Mesenchymal stem cell (in vitro differentiated cells and primary cell): Measurements from ENCODE around the gene SLC24A4. TPM values are rescaled to one million over a fixed set of nuclear protein-coding genes. Genes with fewer than 3 reads are reported as not detected.

Experiments used
- DNase-seq: peaks from one replicate; pipeline ENCODE4 v3.0.0-alpha.2; 2013
- H2AFZ ChIP-seq: one replicate; pipeline ENCODE4 v1.6.1; 2013; ENCODE audit warnings: low read depth, mild to moderate bottlenecking, control low read depth, inconsistent platforms, low read length, moderate library complexity
- H2AK5ac ChIP-seq: 2 replicates; pipeline ENCODE4 v1.6.1; 2013; ENCODE audit warnings: low read length, moderate library complexity, mild to moderate bottlenecking, inconsistent platforms; ENCODE audit not compliant: severe bottlenecking
- H2BK120ac ChIP-seq: one replicate; pipeline ENCODE4 v1.6.1; 2013; ENCODE audit warnings: low read depth, mild to moderate bottlenecking, inconsistent platforms, low read length, moderate library complexity
- H2BK12ac ChIP-seq, 2 experiments: one replicate each; pipeline ENCODE4 v1.6.1; 2013; ENCODE audit warnings: inconsistent platforms in 2 of 2, low read length in 2 of 2, mild to moderate bottlenecking in 2 of 2, moderate library complexity in 2 of 2, control low read depth in 1 of 2
- H2BK15ac ChIP-seq: one replicate; pipeline ENCODE4 v1.6.1; 2013; ENCODE audit warnings: mild to moderate bottlenecking, low read depth, inconsistent platforms; ENCODE audit not compliant: poor library complexity, severe bottlenecking
- H2BK5ac ChIP-seq: 2 replicates; pipeline ENCODE4 v1.6.1; 2013; ENCODE audit warnings: low read depth, mild to moderate bottlenecking, low read length, control low read depth, inconsistent platforms; ENCODE audit not compliant: poor library complexity, severe bottlenecking
- H3K14ac ChIP-seq, 2 experiments: one replicate each; pipeline ENCODE4 v1.6.1; 2013; ENCODE audit warnings: inconsistent platforms in 2 of 2, low read length in 2 of 2, control low read depth in 1 of 2, mild to moderate bottlenecking in 1 of 2, moderate library complexity in 1 of 2
- H3K18ac ChIP-seq, 2 experiments: one replicate each; pipeline ENCODE4 v1.6.1; 2013; ENCODE audit warnings: inconsistent platforms in 2 of 2, low read length in 2 of 2, control low read depth in 1 of 2, low read depth in 1 of 2, mild to moderate bottlenecking in 1 of 2
- H3K23ac ChIP-seq, 2 experiments: one replicate each; pipeline ENCODE4 v1.6.1; 2013; ENCODE audit warnings: inconsistent platforms in 2 of 2, low read length in 2 of 2, mild to moderate bottlenecking in 2 of 2, moderate library complexity in 2 of 2, control low read depth in 1 of 2
- H3K27ac ChIP-seq: 2 replicates; pipeline ENCODE4 v1.5.1; 2013; ENCODE audit warnings: mild to moderate bottlenecking, moderate library complexity, low read length, control low read depth, inconsistent platforms; ENCODE audit not compliant: poor library complexity, severe bottlenecking
- H3K27me3 ChIP-seq, 2 experiments: 2 replicates each; pipeline versions ENCODE4 v1.6.1 to v1.7.0; 2013; ENCODE audit warnings: low read length in 2 of 2, mild to moderate bottlenecking in 2 of 2, moderate library complexity in 2 of 2, control low read depth in 1 of 2, inconsistent platforms in 1 of 2; ENCODE audit not compliant: control insufficient read depth in 1 of 2, insufficient read depth in 1 of 2
- H3K36me3 ChIP-seq, 2 experiments: 2 replicates each; pipeline versions ENCODE4 v1.6.1 to v1.7.0; 2013; ENCODE audit warnings: low read length in 2 of 2, control low read depth in 1 of 2, inconsistent platforms in 1 of 2, low read depth in 1 of 2, mild to moderate bottlenecking in 1 of 2; ENCODE audit not compliant: insufficient read depth in 2 of 2, control insufficient read depth in 1 of 2
- H3K4ac ChIP-seq, 2 experiments: one replicate each; pipeline ENCODE4 v1.6.1; 2013; ENCODE audit warnings: inconsistent platforms in 2 of 2, low read length in 2 of 2, mild to moderate bottlenecking in 2 of 2, moderate library complexity in 2 of 2, control low read depth in 1 of 2, low read depth in 1 of 2
- H3K4me1 ChIP-seq: 2 replicates; pipeline ENCODE4 v1.6.1; 2013; ENCODE audit warnings: low read depth, low read length, control low read depth; ENCODE audit not compliant: control insufficient read depth, insufficient read depth
- H3K4me2 ChIP-seq: 2 replicates; pipeline ENCODE4 v1.6.1; 2013; ENCODE audit warnings: low read length, mild to moderate bottlenecking, inconsistent platforms; ENCODE audit not compliant: poor library complexity, severe bottlenecking
- H3K4me3 ChIP-seq, 2 experiments: 2 replicates each; pipeline versions ENCODE4 v1.5.1 to v1.7.0; 2013; ENCODE audit warnings: low read length in 2 of 2, mild to moderate bottlenecking in 2 of 2, control low read depth in 1 of 2, low read depth in 1 of 2; ENCODE audit not compliant: insufficient read depth in 1 of 2
- H3K79me1 ChIP-seq: replicated peaks from 2 replicates; pipeline ENCODE4 v1.6.1; 2013; ENCODE audit warnings: mild to moderate bottlenecking, control low read depth, low read length, inconsistent platforms; ENCODE audit not compliant: poor library complexity, severe bottlenecking
- H3K9ac ChIP-seq: 2 replicates; pipeline ENCODE4 v1.7.0; 2013; ENCODE audit warnings: mild to moderate bottlenecking, low read length, moderate library complexity
- H3K9me3 ChIP-seq: 2 replicates; pipeline ENCODE4 v1.7.0; 2013; ENCODE audit warnings: mild to moderate bottlenecking, low read length; ENCODE audit not compliant: control insufficient read depth
- H4K8ac ChIP-seq: one replicate; pipeline ENCODE4 v1.6.1; 2013; ENCODE audit warnings: inconsistent platforms, mild to moderate bottlenecking, low read length, moderate library complexity
- H4K91ac ChIP-seq: one replicate; pipeline ENCODE4 v1.6.1; 2013; ENCODE audit warnings: mild to moderate bottlenecking, low read length, inconsistent platforms
- WGBS: methylation state at CpG from one replicate; pipeline ENCODE4 v1.1.7; 2013; ENCODE audit warnings: mixed read lengths; 5-methylcytosine and 5-hydroxymethylcytosine counted together
- polyA plus RNA-seq, 2 experiments: library from polyadenylated mRNA; stranded (reverse); fragments of 200-250 nt; gene quantifications; one replicate each; pipeline ENCODE4 v1.2.3, GENCODE V29; 2013

The SLC24A4 gene, protein sequence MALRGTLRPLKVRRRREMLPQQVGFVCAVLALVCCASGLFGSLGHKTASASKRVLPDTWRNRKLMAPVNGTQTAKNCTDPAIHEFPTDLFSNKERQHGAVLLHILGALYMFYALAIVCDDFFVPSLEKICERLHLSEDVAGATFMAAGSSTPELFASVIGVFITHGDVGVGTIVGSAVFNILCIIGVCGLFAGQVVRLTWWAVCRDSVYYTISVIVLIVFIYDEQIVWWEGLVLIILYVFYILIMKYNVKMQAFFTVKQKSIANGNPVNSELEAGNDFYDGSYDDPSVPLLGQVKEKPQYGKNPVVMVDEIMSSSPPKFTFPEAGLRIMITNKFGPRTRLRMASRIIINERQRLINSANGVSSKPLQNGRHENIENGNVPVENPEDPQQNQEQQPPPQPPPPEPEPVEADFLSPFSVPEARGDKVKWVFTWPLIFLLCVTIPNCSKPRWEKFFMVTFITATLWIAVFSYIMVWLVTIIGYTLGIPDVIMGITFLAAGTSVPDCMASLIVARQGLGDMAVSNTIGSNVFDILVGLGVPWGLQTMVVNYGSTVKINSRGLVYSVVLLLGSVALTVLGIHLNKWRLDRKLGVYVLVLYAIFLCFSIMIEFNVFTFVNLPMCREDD
- 0.03 TPM for polyA plus RNA-seq (2013, experiment 1 of 2)
- polyA plus RNA-seq (2013, experiment 2 of 2): 0.14 TPM

DNA sequence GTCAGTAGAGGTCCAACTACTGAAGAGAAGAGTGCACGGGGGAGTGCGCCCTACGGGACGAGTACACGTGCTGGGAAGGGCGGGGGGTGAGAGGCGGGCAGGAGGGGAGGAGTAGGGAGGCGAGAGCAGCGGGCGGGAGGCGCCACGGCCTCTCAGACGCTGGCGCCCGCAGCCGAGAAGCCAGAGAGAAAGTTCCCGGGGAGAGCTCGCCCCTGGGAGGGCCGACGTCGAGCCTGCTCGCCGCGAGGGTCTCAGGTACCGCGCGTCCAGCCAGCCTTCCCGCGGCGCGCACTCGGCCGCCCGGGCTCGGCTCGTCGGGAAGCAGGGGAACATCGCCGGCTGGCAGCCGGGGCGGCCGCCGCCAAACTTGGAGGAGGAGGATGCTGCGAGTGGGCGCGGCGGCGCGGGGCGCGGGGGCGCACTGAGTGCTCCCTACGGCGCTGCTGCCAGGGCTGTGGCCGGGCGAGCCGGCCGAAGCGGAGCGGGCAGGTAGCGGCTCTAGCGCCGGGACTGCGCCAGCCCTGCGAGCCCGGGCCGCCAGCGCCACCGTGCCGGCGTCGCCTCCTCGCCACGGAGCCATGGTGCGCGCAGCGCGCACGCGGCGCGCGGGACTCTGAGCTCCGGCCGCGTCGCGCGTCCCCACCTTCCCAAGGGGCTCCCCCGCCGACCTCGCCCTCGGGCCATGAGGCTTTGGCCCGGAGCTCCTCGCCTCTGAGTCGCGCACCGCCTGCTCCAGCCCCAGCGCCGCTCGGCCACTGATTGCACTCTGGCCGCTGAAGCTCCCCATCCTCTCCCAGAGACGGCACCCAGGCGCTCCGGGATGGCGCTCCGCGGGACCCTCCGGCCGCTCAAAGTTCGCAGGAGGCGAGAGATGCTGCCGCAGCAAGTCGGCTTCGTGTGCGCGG lies at the start of gene SLC24A4:
SLC24A4 (plus strand) TSS at position 155 of the 905 bp plus-strand sequence; CDS start at position 821, 666 bp downstream.
- Histone ChIP-seq H3K9me3 (no peaks in the 10 kb centered on the region), H3K4ac (no peak within 1 kb of the TSS), H3K4me2 (peak within 1 kb of the TSS; percentile 58), H3K27me3 (peaks cover 80 to 81% of the 10 kb centered on the region in 2 experiments), H3K14ac (no peak within 1 kb of the TSS), H4K8ac (no peak within 1 kb of the TSS), H3K23ac (no peak within 1 kb of the TSS), H2BK5ac (no peak within 1 kb of the TSS), H3K36me3 (no peaks in the 10 kb centered on the region), H2AK5ac (no peak within 1 kb of the TSS), H2BK12ac (no peak within 1 kb of the TSS), H2AFZ (no peak within 1 kb of the TSS), H3K4me3 (peak within 1 kb of the TSS; percentile 18 to 60), H3K4me1 (peaks cover 10% of the 10 kb centered on the region), H2BK120ac (no peak within 1 kb of the TSS), H4K91ac (no peak within 1 kb of the TSS), H3K9ac (no peak within 1 kb of the TSS), H3K27ac (no peak within 1 kb of the TSS), H3K18ac (no peak within 1 kb of the TSS), H3K79me1 (no peaks in the 10 kb centered on the region), H2BK15ac (no peak within 1 kb of the TSS)
- peak; percentile 4 for DNase-seq
- 1% methylated on average over 88 of the region's 117 CpGs for WGBS

DNA sequence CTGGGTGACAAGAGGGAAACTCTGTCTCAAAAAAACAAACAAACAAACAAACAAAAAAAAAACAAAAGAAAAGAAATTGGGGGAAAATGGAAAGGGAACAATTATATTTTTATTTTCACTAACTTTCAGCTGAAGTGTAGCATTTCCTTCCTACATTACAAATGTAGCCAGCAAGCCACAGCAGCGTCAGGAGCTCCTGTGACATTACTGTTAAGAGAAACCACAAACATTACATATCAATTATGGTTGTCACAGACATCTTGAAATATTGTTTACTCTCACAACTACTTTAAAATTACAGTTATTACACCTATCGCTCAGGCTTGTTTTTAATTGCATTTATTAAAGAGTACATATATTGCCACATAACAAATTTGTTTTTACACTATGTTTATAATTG lies 49.8 kb upstream of the SLC24A4 start:
- H3K27me3 ChIP-seq: peaks cover 11 to 71% of the 10 kb centered on the region in 2 experiments
- H3K23ac ChIP-seq: no peak overlapping the region
- no peak overlapping the region for H2AFZ ChIP-seq
- H3K4me3 ChIP-seq: no peak overlapping the region
- H2BK15ac ChIP-seq: no peak overlapping the region
- no peak overlapping the region for H3K27ac ChIP-seq
- no peak overlapping the region for H3K4me2 ChIP-seq
- no peak overlapping the region for H3K18ac ChIP-seq
- no peaks in the 10 kb centered on the region for H3K9me3 ChIP-seq
- H2BK12ac ChIP-seq: no peak overlapping the region
- H3K36me3 ChIP-seq: no peaks in the 10 kb centered on the region
- no peak overlapping the region for H2BK5ac ChIP-seq
- no peak overlapping the region for H3K9ac ChIP-seq
- no peak overlapping the region for H4K8ac ChIP-seq
- H3K79me1 ChIP-seq: no peaks in the 10 kb centered on the region
- H3K4me1 ChIP-seq: no peaks in the 10 kb centered on the region
- H2BK120ac ChIP-seq: no peak overlapping the region
- 62% methylated on average over 1 of the region's 2 CpGs for WGBS
- H3K14ac ChIP-seq: no peak overlapping the region
- no peak overlapping the region for H3K4ac ChIP-seq
- no peak for DNase-seq
- H2AK5ac ChIP-seq: no peak overlapping the region
- H4K91ac ChIP-seq: no peak overlapping the region

DNA sequence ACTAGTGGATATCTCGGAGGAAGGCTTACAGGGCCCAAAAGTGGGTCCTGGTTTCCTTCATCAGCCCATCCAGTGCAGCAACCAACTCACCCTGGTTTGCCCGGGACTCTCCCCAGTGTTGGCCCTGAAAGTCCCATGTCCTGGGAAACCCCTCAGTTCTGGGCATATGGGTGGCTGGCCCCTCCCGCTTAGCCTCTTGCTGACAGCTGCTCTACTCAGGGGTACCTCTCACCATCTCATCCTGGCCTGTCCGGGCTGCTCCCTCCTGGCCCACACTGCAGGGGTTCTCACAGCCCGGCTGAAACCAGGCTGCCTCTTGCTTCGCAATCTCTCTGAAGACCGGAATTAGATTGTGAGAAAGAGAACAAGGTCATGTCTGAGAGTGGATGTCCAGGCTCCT lies 48.9 kb upstream of the SLC24A4 start:
- Histone ChIP-seq H4K8ac (no peak overlapping the region), H3K36me3 (no peaks in the 10 kb centered on the region), H3K4me3 (no peak overlapping the region), H2AFZ (no peak overlapping the region), H3K4me1 (no peaks in the 10 kb centered on the region), H2BK15ac (no peak overlapping the region), H2AK5ac (no peak overlapping the region), H3K4me2 (no peak overlapping the region), H3K14ac (no peak overlapping the region), H3K9ac (no peak overlapping the region), H2BK5ac (no peak overlapping the region), H3K27ac (no peak overlapping the region), H2BK12ac (no peak overlapping the region), H4K91ac (no peak overlapping the region), H3K9me3 (no peaks in the 10 kb centered on the region), H3K4ac (no peak overlapping the region), H3K18ac (no peak overlapping the region), H3K27me3 (peaks cover 11 to 67% of the 10 kb centered on the region in 2 experiments), H3K79me1 (no peaks in the 10 kb centered on the region), H2BK120ac (no peak overlapping the region), H3K23ac (no peak overlapping the region)
- DNase-seq: no peak
- 81% methylated on average over 7 of the region's 7 CpGs for WGBS
